ENCODE measurements around the gene MAP3K6.

The MAP3K6 gene

GRCh38 chr1:27377760-27378495, 11.2 kb upstream of the MAP3K6 start:
- no peak for DNase-seq (ENCODE audit: low read depth in 3 of 3)

GRCh38 chr1:27374362-27375086, 7.8 kb upstream of the MAP3K6 start, which contains the start of gene FCN3:
FCN3 (minus strand) TSS chr1:27374824; CDS start chr1:27374818, 6 bp downstream.
- DNase-seq (ENCODE audit: low read depth in 3 of 3), result no peak

- DNase-seq (ENCODE audit: low read depth in 3 of 3), result no peak
These were observed 6.3 kb upstream of the MAP3K6 start for GRCh38 chr1:27372808-27373690.

GRCh38 chr1:27372022-27372807, 5.5 kb upstream of the MAP3K6 start:
- DNase-seq (ENCODE audit: low read depth in 3 of 3), result no peak

- no peak for DNase-seq (ENCODE audit: low read depth in 3 of 3)
These were observed 2.3 kb upstream of the MAP3K6 start for GRCh38 chr1:27368869-27369582.

GRCh38 chr1:27367160-27367650, 444 bp upstream of the MAP3K6 start:
- DNase-seq (ENCODE audit: low read depth in 3 of 3), result no peak

GRCh38 chr1:27366113-27366410, 699 bp downstream of the MAP3K6 start:
- DNase-seq (ENCODE audit: low read depth in 3 of 3), result peak; percentile 63 to 87 (median 74)

GRCh38 chr1:27365372-27366112, 1.2 kb downstream of the MAP3K6 start:
- peak; percentile 63 to 82 (median 69) for DNase-seq (ENCODE audit: low read depth in 3 of 3)

GRCh38 chr1:27364696-27365371, 1.9 kb downstream of the MAP3K6 start:
- DNase-seq (ENCODE audit: low read depth in 3 of 3), result no peak

GRCh38 chr1:27363766-27364695, 2.7 kb downstream of the MAP3K6 start:
- no peak for DNase-seq (ENCODE audit: low read depth in 3 of 3)

- DNase-seq (ENCODE audit: low read depth in 3 of 3), result no peak
These were observed 5.2 kb downstream of the MAP3K6 start for GRCh38 chr1:27361553-27361952.

- no peak for DNase-seq (ENCODE audit: low read depth in 3 of 3)
These were observed 5.7 kb downstream of the MAP3K6 start for GRCh38 chr1:27361044-27361402.

- no peak for DNase-seq (ENCODE audit: low read depth in 3 of 3)
These were observed 6.4 kb downstream of the MAP3K6 start for GRCh38 chr1:27360159-27361043.

GRCh38 chr1:27359822-27360158, 7.0 kb downstream of the MAP3K6 start:
- no peak for DNase-seq (ENCODE audit: low read depth in 3 of 3)

GRCh38 chr1:27358928-27359313, 7.8 kb downstream of the MAP3K6 start:
- no peak for DNase-seq (ENCODE audit: low read depth in 3 of 3)

GRCh38 chr1:27358038-27358927, 8.5 kb downstream of the MAP3K6 start:
- DNase-seq (ENCODE audit: low read depth in 3 of 3), result no peak
